HFFc6 (cell line): ENCODE measurements around the gene NPAT. TPM values are rescaled to one million over a fixed set of nuclear protein-coding genes. Genes with fewer than 3 reads are reported as not detected.

Experiments used
- DNase-seq: peaks from one replicate; pipeline ENCODE4 v3.0.0-alpha.2; 2018
- H3K27ac Mint-ChIP-seq: 2 replicates; pipeline ENCODE4 v1.8.0; 2020; ENCODE audit warnings: mild to moderate bottlenecking, mixed read lengths
- H3K27me3 Mint-ChIP-seq: 2 replicates; pipeline ENCODE4 v1.8.0; 2021; ENCODE audit warnings: mild to moderate bottlenecking, moderate library complexity, mixed read lengths; ENCODE audit not compliant: insufficient read depth
- H3K36me3 Mint-ChIP-seq: 2 replicates; pipeline ENCODE4 v1.8.0; 2021; ENCODE audit warnings: low read depth, mixed read lengths
- H3K4me1 Mint-ChIP-seq: 2 replicates; pipeline ENCODE4 v1.8.0; 2020; ENCODE audit warnings: low read depth, mixed read lengths
- H3K4me3 Mint-ChIP-seq: 2 replicates; pipeline ENCODE4 v1.8.0; 2020; ENCODE audit warnings: mild to moderate bottlenecking, moderate library complexity, mixed read lengths
- H3K9me3 Mint-ChIP-seq: 2 replicates; pipeline ENCODE4 v1.8.0; 2020; ENCODE audit warnings: mild to moderate bottlenecking, mixed read lengths
- CTCF ChIP-seq: fragments of 200-600 bp; sonication (generic); IDR thresholded peaks from 2 replicates; pipeline ENCODE4 v1.5.0; 2021; ENCODE audit warnings: antibody characterized with exemption, mild to moderate bottlenecking
- total RNA-seq, 6 experiments: library from RNA; stranded (reverse); fragmentation: NEBNext Ultra II Directional; extraction: Animal tissue kit (Norgen Biotek cat#: 25700); gene quantifications; 2 replicates in 1 of 6; 3 replicates in 5 of 6; pipeline ENCODE4 v1.2.3, GENCODE V29; 2021

Gene NPAT
- total RNA-seq, 6 experiments from 2014 or later, result 9.3 to 12.4 (median 10.6) TPM

GRCh38 chr11:108203075-108203474 is 19.4 kb downstream of the NPAT start:
- H3K36me3 Mint-ChIP-seq, result peaks cover 46% of the 10 kb centered on the region
- H3K9me3 Mint-ChIP-seq, result peaks cover 10% of the 10 kb centered on the region
- H3K4me3 Mint-ChIP-seq, result no peak overlapping the region
- no peak overlapping the region for H3K27ac Mint-ChIP-seq
- no peak for DNase-seq
- TF ChIP-seq CTCF, result no peak
- H3K4me1 Mint-ChIP-seq, result peaks cover 14% of the 10 kb centered on the region
- H3K27me3 Mint-ChIP-seq, result no peaks in the 10 kb centered on the region

DNA sequence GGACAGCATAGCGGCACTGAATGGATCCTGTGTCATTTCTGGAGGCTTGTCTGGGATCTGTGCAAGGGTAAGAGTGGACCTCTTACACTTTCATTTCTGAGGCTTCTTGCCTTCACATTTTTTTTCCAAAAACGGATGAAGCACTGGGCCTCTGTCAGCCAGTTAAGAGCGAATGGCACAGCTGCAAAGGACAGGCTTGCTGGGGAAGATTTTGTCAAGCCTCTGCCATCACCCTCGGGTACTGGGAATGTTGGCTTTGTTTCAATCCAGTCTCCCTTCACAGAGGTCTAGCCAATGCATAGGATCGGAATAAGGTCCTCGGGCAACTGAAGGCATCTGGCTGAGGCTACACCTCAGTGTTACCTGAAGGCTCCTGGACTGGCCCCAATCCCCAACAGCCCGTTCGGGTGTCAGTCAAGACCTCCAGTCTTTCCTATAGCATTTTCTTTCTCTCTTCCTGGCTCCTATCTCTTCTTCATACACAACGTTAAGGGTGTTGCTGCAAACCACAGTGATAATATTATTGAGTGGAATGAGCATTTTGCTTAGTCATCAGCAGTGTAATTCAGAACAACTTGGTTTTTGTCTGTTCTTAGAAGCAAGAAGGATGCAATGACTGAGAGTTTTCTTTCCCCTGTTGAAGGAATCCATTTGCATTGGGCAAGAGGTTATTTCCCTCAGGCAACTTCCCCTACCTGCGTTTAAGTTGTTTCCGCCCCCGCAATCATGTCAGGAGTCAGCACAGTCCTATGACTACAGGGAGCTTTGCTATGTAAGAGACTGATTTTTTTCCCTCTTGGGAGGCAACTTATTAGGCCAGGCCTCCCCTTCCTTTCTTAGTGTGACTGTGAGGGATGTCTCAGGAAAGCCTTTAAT is 22.8 kb downstream of the NPAT start:
- peak overlapping the region; percentile 73 for H3K27ac Mint-ChIP-seq
- peak; percentile 25 for DNase-seq
- no peak overlapping the region for H3K4me3 Mint-ChIP-seq
- TF ChIP-seq CTCF, result no peak
- peaks cover 14% of the 10 kb centered on the region for H3K4me1 Mint-ChIP-seq
- H3K27me3 Mint-ChIP-seq, result no peaks in the 10 kb centered on the region
- peaks cover 19% of the 10 kb centered on the region for H3K36me3 Mint-ChIP-seq
- peaks cover 2% of the 10 kb centered on the region for H3K9me3 Mint-ChIP-seq

DNA sequence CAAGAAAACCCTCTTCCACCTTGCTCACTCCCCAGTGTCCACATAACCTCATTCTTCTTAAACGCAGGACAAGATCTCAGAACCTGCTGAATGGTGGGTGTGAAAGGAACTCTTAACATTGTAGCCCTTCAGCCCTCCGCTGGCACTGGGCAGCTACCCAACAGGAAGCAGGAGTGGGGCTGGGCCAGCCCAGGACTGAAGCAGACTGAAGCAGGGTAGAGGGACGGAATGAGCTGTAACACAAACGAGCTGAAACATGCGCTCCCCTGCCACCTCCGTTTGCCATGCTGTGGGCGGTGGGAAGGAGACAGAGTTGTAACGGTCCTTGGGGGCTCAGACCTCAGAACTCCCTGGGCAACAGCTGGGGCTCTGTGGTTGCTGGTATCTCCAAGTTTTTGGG is 23.6 kb downstream of the NPAT start:
- H3K4me3 Mint-ChIP-seq, result no peak overlapping the region
- TF ChIP-seq CTCF, result no peak
- peaks cover 11% of the 10 kb centered on the region for H3K36me3 Mint-ChIP-seq
- H3K4me1 Mint-ChIP-seq, result peaks cover 14% of the 10 kb centered on the region
- no peaks in the 10 kb centered on the region for H3K9me3 Mint-ChIP-seq
- DNase-seq, result no peak
- H3K27me3 Mint-ChIP-seq, result no peaks in the 10 kb centered on the region
- no peak overlapping the region for H3K27ac Mint-ChIP-seq

DNA sequence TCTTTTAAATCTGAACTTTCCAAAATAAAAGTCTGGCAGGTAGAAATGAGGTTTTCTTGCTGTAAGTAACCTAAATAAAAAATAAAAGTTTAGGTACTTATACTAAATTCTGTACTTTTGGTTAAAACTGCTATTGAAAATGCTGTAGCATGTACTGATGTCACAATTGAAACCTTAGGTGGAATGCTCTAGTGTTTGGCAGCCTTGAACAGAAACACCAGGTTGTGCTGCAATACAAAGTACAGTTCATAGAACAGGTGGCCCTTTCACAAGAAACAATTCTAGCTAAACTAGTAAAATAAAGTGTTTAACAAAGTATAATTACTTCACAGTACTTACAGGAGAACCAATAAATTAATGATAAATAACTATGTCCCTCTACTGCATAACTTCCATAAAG is 25.1 kb downstream of the NPAT start:
- TF ChIP-seq CTCF, result no peak
- no peaks in the 10 kb centered on the region for H3K36me3 Mint-ChIP-seq
- no peak overlapping the region for H3K27ac Mint-ChIP-seq

DNA sequence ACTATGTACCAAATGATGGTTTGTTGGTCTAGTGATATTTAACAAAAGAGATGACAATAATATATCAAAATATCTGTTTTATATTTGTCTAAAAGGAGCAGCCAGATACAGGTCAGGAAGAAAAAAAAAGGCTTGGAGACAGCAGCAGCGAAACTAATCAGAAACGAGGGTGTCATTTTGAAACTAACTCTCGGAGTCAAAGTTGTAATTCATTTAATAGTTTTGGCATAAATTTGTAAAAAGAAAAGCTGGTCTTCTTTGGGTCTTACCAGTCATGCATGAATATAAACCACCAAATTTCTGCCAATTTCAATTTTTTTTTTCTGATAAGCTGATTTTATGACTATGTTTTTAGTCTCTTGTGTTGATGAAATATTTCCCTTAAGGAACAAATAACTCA is 25.5 kb downstream of the NPAT start:
- DNase-seq, result no peak
- no peak overlapping the region for H3K27ac Mint-ChIP-seq
- H3K4me3 Mint-ChIP-seq, result no peak overlapping the region
- no peaks in the 10 kb centered on the region for H3K27me3 Mint-ChIP-seq
- no peaks in the 10 kb centered on the region for H3K9me3 Mint-ChIP-seq
- TF ChIP-seq CTCF, result no peak
- peaks cover 14% of the 10 kb centered on the region for H3K4me1 Mint-ChIP-seq
- no peaks in the 10 kb centered on the region for H3K36me3 Mint-ChIP-seq

More for the DNA sequence above, 25.1 kb downstream of the NPAT start:
- Mint-ChIP-seq H3K4me1 (peaks cover 14% of the 10 kb centered on the region), H3K4me3 (no peak overlapping the region), H3K9me3 (no peaks in the 10 kb centered on the region), H3K27me3 (no peaks in the 10 kb centered on the region)
- DNase-seq, result no peak
